KMS-11 (cell line): ENCODE data around the gene INPP5B.
"Not testable (repeated sequence)": the region's sequence is repeated elsewhere in the genome, so short reads cannot be mapped to it uniquely, and the experiment has no call there.

Experiments used
- H2AFZ ChIP-seq: fragments of 200-600 bp; sonication (generic); 2 replicates; pipeline ENCODE4 v1.6.1; 2016; ENCODE audit warnings: antibody characterized with exemption, mixed run types, low read depth
- H3K27ac ChIP-seq: fragments of 200-600 bp; sonication (generic); 2 replicates; pipeline ENCODE4 v1.6.1; 2016; ENCODE audit warnings: mild to moderate bottlenecking, mixed run types
- H3K27me3 ChIP-seq: fragments of 200-600 bp; sonication (generic); 2 replicates; pipeline ENCODE4 v1.6.1; 2017; ENCODE audit warnings: mild to moderate bottlenecking, low read depth, mixed run types, moderate library complexity; ENCODE audit not compliant: insufficient read depth
- H3K36me3 ChIP-seq: fragments of 200-600 bp; sonication (generic); 2 replicates; pipeline ENCODE4 v1.6.1; 2017; ENCODE audit warnings: mild to moderate bottlenecking, mixed run types; ENCODE audit not compliant: insufficient read depth
- H3K4me1 ChIP-seq: fragments of 200-600 bp; sonication (generic); 2 replicates; pipeline ENCODE4 v1.6.1; 2016; ENCODE audit warnings: mild to moderate bottlenecking, low read depth, mixed run types; ENCODE audit not compliant: poor library complexity, severe bottlenecking
- H3K4me2 ChIP-seq: fragments of 200-600 bp; sonication (generic); 2 replicates; pipeline ENCODE4 v1.7.0; 2016; ENCODE audit warnings: mild to moderate bottlenecking, mixed run types
- H3K4me3 ChIP-seq: fragments of 200-600 bp; sonication (generic); IDR thresholded peaks from 2 replicates; pipeline ENCODE4 v1.6.1; 2017; ENCODE audit warnings: low read depth, low read length, mixed read lengths; ENCODE audit not compliant: insufficient read depth
- H3K79me2 ChIP-seq: fragments of 200-600 bp; sonication (generic); 2 replicates; pipeline ENCODE4 v1.6.1; 2016; ENCODE audit warnings: low read depth, mixed run types; ENCODE audit not compliant: insufficient read depth
- H3K9ac ChIP-seq: fragments of 200-600 bp; sonication (generic); 2 replicates; pipeline ENCODE4 v1.6.1; 2016; ENCODE audit warnings: mild to moderate bottlenecking, mixed run types
- H4K20me1 ChIP-seq: fragments of 200-600 bp; sonication (generic); 2 replicates; pipeline ENCODE4 v1.6.1; 2016; ENCODE audit warnings: mild to moderate bottlenecking, mixed run types; ENCODE audit not compliant: insufficient read depth
- TF ChIP-seq, protein P1 (sequence below): fragments of 200-600 bp; sonication (generic); conservative IDR thresholded peaks from 2 replicates; pipeline ENCODE4 v1.6.1; 2017; ENCODE audit warnings: low read depth, mild to moderate bottlenecking, antibody characterized with exemption, low read length, moderate library complexity, mixed read lengths

The INPP5B gene

DNA sequence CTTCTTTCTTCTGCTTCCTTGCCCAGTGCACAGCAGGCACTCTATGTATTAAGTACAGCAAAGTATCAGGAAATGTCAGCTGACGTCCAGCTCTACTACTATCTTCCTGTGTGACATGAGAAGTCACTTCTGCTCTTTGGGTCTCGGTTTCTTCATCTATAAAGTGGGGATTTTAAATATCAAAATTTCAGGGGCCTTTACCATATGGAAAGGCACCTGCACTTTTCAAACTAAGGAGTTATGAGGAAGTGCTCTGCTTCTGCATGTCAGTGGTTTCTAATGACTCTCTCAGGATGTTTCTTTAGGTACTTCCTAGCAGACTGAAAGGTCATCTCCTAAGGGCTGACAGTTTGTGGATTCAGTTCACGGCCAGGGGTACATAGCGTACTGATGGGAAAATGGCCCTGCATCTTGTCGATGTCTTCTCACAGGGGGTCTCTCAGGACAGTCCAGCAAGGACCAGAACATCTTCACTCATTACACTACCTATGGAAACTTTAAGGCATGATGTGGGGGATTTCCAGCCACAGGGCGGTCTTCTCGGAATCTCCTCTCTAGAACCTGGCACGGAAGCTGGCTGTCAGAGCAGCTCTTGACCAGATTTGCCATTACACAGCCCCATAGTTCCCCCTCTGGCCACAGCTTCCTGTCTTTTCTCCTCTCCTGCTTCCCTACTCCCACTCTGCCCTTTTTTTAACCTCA, 45.5 kb downstream of the INPP5B start:
- no peak overlapping the region for H3K27ac ChIP-seq
- TF ChIP-seq, protein P1, sequence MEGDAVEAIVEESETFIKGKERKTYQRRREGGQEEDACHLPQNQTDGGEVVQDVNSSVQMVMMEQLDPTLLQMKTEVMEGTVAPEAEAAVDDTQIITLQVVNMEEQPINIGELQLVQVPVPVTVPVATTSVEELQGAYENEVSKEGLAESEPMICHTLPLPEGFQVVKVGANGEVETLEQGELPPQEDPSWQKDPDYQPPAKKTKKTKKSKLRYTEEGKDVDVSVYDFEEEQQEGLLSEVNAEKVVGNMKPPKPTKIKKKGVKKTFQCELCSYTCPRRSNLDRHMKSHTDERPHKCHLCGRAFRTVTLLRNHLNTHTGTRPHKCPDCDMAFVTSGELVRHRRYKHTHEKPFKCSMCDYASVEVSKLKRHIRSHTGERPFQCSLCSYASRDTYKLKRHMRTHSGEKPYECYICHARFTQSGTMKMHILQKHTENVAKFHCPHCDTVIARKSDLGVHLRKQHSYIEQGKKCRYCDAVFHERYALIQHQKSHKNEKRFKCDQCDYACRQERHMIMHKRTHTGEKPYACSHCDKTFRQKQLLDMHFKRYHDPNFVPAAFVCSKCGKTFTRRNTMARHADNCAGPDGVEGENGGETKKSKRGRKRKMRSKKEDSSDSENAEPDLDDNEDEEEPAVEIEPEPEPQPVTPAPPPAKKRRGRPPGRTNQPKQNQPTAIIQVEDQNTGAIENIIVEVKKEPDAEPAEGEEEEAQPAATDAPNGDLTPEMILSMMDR: no peak
- H4K20me1 ChIP-seq: no peaks in the 10 kb centered on the region
- no peaks in the 10 kb centered on the region for H3K79me2 ChIP-seq
- H3K4me1 ChIP-seq: no peaks in the 10 kb centered on the region
- H3K27me3 ChIP-seq: no peaks in the 10 kb centered on the region
- H3K9ac ChIP-seq: no peak overlapping the region
- H2AFZ ChIP-seq: no peak overlapping the region
- no peaks in the 10 kb centered on the region for H3K36me3 ChIP-seq
- no peak overlapping the region for H3K4me2 ChIP-seq
- no peak overlapping the region for H3K4me3 ChIP-seq

- H3K9ac ChIP-seq, H3K4me1 ChIP-seq, H3K4me2 ChIP-seq, H3K36me3 ChIP-seq, H2AFZ ChIP-seq, H3K27me3 ChIP-seq, H3K79me2 ChIP-seq, H4K20me1 ChIP-seq, H3K27ac ChIP-seq, H3K4me3 ChIP-seq: not testable (repeated sequence)
These were observed 49.3 kb downstream of the INPP5B start for GRCh38 chr1:37897563-37897962.

DNA sequence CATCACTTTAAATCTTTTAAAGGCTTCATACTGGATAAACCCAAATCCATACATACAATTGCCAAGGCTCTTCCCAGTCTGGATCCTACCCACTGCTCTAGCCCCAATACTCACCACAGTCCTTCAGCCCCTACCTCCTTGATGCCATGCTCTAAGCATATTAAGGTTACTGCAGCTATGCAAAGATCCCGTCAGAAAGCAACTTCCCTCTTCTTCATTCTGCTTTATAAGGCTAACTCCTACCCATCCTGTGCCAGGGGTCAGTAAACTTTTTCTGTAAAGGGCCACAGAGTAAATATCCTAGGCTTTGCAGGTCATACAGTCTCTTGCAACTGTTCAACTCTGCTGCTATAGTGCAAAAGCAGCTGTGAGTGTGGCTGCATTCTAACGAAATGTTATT, 53.2 kb downstream of the INPP5B start:
- Histone ChIP-seq H2AFZ (no peak overlapping the region), H4K20me1 (no peaks in the 10 kb centered on the region), H3K4me2 (no peak overlapping the region), H3K4me3 (no peak overlapping the region), H3K27me3 (no peaks in the 10 kb centered on the region), H3K27ac (no peak overlapping the region), H3K36me3 (no peaks in the 10 kb centered on the region), H3K79me2 (no peaks in the 10 kb centered on the region), H3K9ac (no peak overlapping the region), H3K4me1 (no peaks in the 10 kb centered on the region)
- TF ChIP-seq, protein P1: no peak

DNA sequence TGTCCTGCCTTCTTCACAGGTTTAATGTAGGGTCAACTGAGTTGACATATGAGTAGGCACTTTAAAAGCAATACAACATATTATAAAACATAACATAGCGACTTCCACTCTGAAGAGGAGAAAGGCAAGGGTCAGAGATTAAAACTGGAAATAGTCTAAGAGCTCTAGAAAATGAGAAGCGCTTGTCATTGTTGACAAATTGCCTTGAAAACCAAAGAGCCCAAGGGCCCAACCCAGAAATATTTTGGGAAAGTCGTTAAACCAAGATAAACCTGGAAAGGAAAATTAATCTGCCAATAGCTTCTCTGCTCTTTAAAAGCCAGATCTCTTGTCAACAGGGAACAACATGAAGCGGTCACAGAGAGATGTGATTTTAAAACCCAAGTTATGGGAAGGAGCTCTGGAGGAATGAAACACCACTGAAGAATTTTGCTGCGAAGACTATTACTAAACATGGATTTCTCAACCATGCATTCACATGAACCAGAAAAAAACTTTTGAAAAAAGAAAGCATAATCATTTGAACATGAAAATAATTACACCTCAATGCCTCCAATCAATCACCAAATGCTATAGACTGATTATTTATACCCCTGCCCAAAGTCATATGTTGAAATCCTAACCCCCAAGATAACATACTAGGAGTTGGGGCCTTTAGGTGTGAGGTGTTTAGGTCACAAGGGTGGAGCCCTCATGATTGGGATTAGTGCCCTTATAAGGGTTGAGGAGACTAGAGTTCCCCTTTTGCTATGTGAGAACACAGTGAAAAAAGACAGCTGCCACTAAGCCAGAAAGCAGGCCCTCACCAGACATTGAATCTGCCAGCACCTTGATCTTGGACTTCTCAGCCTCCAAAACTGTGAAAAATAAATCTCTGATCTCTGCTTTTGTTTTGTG, 54.5 kb downstream of the INPP5B start:
- Histone ChIP-seq H3K4me3 (no peak overlapping the region), H3K27ac (no peak overlapping the region), H4K20me1 (no peaks in the 10 kb centered on the region), H3K27me3 (no peaks in the 10 kb centered on the region), H2AFZ (no peak overlapping the region), H3K4me1 (no peaks in the 10 kb centered on the region), H3K79me2 (no peaks in the 10 kb centered on the region), H3K4me2 (no peak overlapping the region), H3K9ac (no peak overlapping the region), H3K36me3 (no peaks in the 10 kb centered on the region)
- TF ChIP-seq, protein P1: no peak
